CD4-positive, alpha-beta memory T cell (primary cell): ENCODE results near the gene DSTN. TPM values are rescaled to one million over a fixed set of nuclear protein-coding genes. Genes with fewer than 3 reads are reported as not detected.

Experiments used
- CTCF ChIA-PET: fragments of 350-600 bp; sonication (Branson Sonifier 250); formaldehyde crosslinking; loops from one replicate; lab custom pipeline; 2021; ENCODE audit warnings: inconsistent platforms; ENCODE audit not compliant: partially characterized antibody; lab: Charles Lee
- POLR2A ChIA-PET: fragments of 350-600 bp; sonication (Branson Sonifier 250); formaldehyde crosslinking; loops from one replicate; lab custom pipeline; 2021; ENCODE audit not compliant: partially characterized antibody; lab: Charles Lee
- DNase-seq, 5 donors: peaks; one replicate each; pipeline versions ENCODE4 v3.0.0 to v3.0.0-alpha.2; 2020 to 2022; ENCODE audit warnings: mixed read lengths in 1 of 5
- H3K27ac ChIP-seq: one replicate; pipeline ENCODE4 v1.7.0; 2013; ENCODE audit warnings: low read depth, low read length
- H3K27me3 ChIP-seq: 2 replicates; pipeline ENCODE4 v1.7.0; 2013; ENCODE audit warnings: mild to moderate bottlenecking, low read length, moderate library complexity; ENCODE audit not compliant: insufficient read depth
- H3K36me3 ChIP-seq: 2 replicates; pipeline ENCODE4 v1.7.0; 2013; ENCODE audit warnings: mild to moderate bottlenecking, low read length, moderate library complexity; ENCODE audit not compliant: insufficient read depth
- H3K4me1 ChIP-seq: 2 replicates; pipeline ENCODE4 v1.7.0; 2013; ENCODE audit warnings: mild to moderate bottlenecking, low read length, moderate library complexity; ENCODE audit not compliant: insufficient read depth
- H3K4me3 ChIP-seq, 2 donors: one replicate each; pipeline ENCODE4 v1.7.0; 2013; ENCODE audit warnings: low read length in 2 of 2, mild to moderate bottlenecking in 1 of 2
- H3K9me3 ChIP-seq, 2 donors: one replicate each; pipeline ENCODE4 v1.7.0; 2013; ENCODE audit warnings: low read length in 2 of 2, control low read depth in 1 of 2; ENCODE audit not compliant: control insufficient read depth in 1 of 2
- H3K27ac Mint-ChIP-seq, 7 donors: one replicate each; pipeline ENCODE4 v1.8.0; 2020 to 2021; ENCODE audit warnings: mixed read lengths in 7 of 7, mild to moderate bottlenecking in 6 of 7, inconsistent platforms in 3 of 7, moderate library complexity in 3 of 7
- H3K27me3 Mint-ChIP-seq, 2 donors: one replicate each; pipeline ENCODE4 v1.8.0; 2020 to 2021; ENCODE audit warnings: mixed read lengths in 2 of 2
- H3K36me3 Mint-ChIP-seq, 2 donors: one replicate each; pipeline ENCODE4 v1.8.0; 2020 to 2021; ENCODE audit warnings: mixed read lengths in 2 of 2, inconsistent platforms in 1 of 2, mild to moderate bottlenecking in 1 of 2
- H3K4me1 Mint-ChIP-seq, 4 donors: one replicate each; pipeline ENCODE4 v1.8.0; 2020 to 2021; ENCODE audit warnings: mixed read lengths in 4 of 4, mild to moderate bottlenecking in 1 of 4
- H3K4me3 Mint-ChIP-seq, 8 donors: one replicate each; pipeline ENCODE4 v1.8.0; 2020 to 2021; ENCODE audit warnings: mixed read lengths in 8 of 8, mild to moderate bottlenecking in 7 of 8, moderate library complexity in 6 of 8, inconsistent platforms in 3 of 8
- H3K9me3 Mint-ChIP-seq, 8 donors: one replicate each; pipeline ENCODE4 v1.8.0; 2020 to 2021; ENCODE audit warnings: mixed read lengths in 8 of 8, mild to moderate bottlenecking in 5 of 8, inconsistent platforms in 3 of 8, moderate library complexity in 1 of 8
- intact Hi-C: fragments of 100-400 bp; cut with micrococcal nuclease; formaldehyde crosslinking; loops from one replicate; pipeline ENCODE4 v1.15.1; 2023
- polyA plus RNA-seq, 2 donors: library from polyadenylated mRNA; unstranded; fragments of 300-500 nt; fragmentation: Illumina TruSeq; gene quantifications; one replicate each; pipeline ENCODE4 v1.2.3, GENCODE V29; 2021
- total RNA-seq, 2 experiments: library from RNA; stranded (reverse); gene quantifications; one replicate each; pipeline ENCODE4 v1.2.3, GENCODE V29; 2021

The DSTN gene
- total and polyA plus RNA-seq, 4 experiments from 2014 or later = 43.1 to 212 (median 98.3) TPM

GRCh38 chr20:17651760-17652388 lies 82.0 kb downstream of the DSTN start:
- H3K27me3 ChIP-seq = no peaks in the 10 kb centered on the region
- Mint-ChIP-seq H3K27ac (no peak overlapping the region), H3K4me3 (no peak overlapping the region), H3K4me1 (peaks cover 4 to 10% (median 5%) of the 10 kb centered on the region in 4 donors), H3K36me3 (peaks cover 4 to 5% of the 10 kb centered on the region in 2 donors), H3K9me3 (no peaks in the 10 kb centered on the region), H3K27me3 (no peaks in the 10 kb centered on the region)
- H3K27ac ChIP-seq = no peak overlapping the region
- CTCF ChIA-PET = interaction anchor here (1.0 to 1.4 kb wide), 2 partner anchors 28 to 115 kb away, joined by 3 to 4 read pairs; no protein-coding TSS in a partner anchor
- POLR2A ChIA-PET = no interaction called here
- no peaks in the 10 kb centered on the region for H3K9me3 ChIP-seq
- intact Hi-C loops = loop anchor here (10.0 kb wide), 1 partner anchor 243 kb away; no protein-coding TSS in a partner anchor
- no peak overlapping the region for H3K4me3 ChIP-seq
- H3K36me3 ChIP-seq = no peaks in the 10 kb centered on the region
- no peak for DNase-seq
- H3K4me1 ChIP-seq = no peaks in the 10 kb centered on the region

- Histone ChIP-seq H3K9me3 (no peaks in the 10 kb centered on the region), H3K36me3 (no peaks in the 10 kb centered on the region), H3K27ac (no peak overlapping the region), H3K4me3 (no peak overlapping the region), H3K4me1 (no peaks in the 10 kb centered on the region), H3K27me3 (no peaks in the 10 kb centered on the region)
- H3K27ac Mint-ChIP-seq = no peak overlapping the region
- ChIA-PET POLR2A (no interaction called here), CTCF (interaction anchor here (1.4 to 1.5 kb wide), 2 partner anchors 116 to 246 kb away, joined by 4 to 5 read pairs; no protein-coding TSS in a partner anchor)
- no peak for DNase-seq
- H3K36me3 Mint-ChIP-seq = peaks cover 4 to 8% of the 10 kb centered on the region in 2 donors
- H3K4me3 Mint-ChIP-seq = no peak overlapping the region
- no peaks in the 10 kb centered on the region for H3K27me3 Mint-ChIP-seq
- H3K9me3 Mint-ChIP-seq = no peaks in the 10 kb centered on the region
- H3K4me1 Mint-ChIP-seq = peaks cover 4 to 10% (median 5%) of the 10 kb centered on the region in 4 donors
- intact Hi-C loops = loop anchor here (10.0 kb wide), 1 partner anchor 242 kb away; no protein-coding TSS in a partner anchor
These were observed 82.5 kb downstream of the DSTN start for GRCh38 chr20:17652411-17652810.

GRCh38 chr20:17653835-17654648 lies 84.2 kb downstream of the DSTN start:
- no peak overlapping the region for H3K27ac ChIP-seq
- no peaks in the 10 kb centered on the region for H3K27me3 ChIP-seq
- H3K4me3 ChIP-seq = no peak overlapping the region
- H3K9me3 ChIP-seq = no peaks in the 10 kb centered on the region
- Mint-ChIP-seq H3K36me3 (peaks cover 13 to 23% of the 10 kb centered on the region in 2 donors), H3K27ac (peak overlapping the region in 1 of 7 donors; percentile 41), H3K27me3 (no peaks in the 10 kb centered on the region), H3K9me3 (peaks cover 0 to 2% (median 0%) of the 10 kb centered on the region in 8 donors), H3K4me1 (peaks cover 0 to 8% (median 6%) of the 10 kb centered on the region in 4 donors), H3K4me3 (no peak overlapping the region)
- ChIA-PET CTCF (interaction anchor here (0.7 to 1.6 kb wide), 7 partner anchors 9 to 285 kb away, joined by 3 to 5 read pairs (median 3); no protein-coding TSS in a partner anchor), POLR2A (no interaction called here)
- no peaks in the 10 kb centered on the region for H3K36me3 ChIP-seq
- no peak for DNase-seq
- intact Hi-C loops = loop anchor here (10.0 kb wide), 1 partner anchor 241 kb away; no protein-coding TSS in a partner anchor
- H3K4me1 ChIP-seq = no peaks in the 10 kb centered on the region

- Histone ChIP-seq H3K36me3 (no peaks in the 10 kb centered on the region), H3K9me3 (no peaks in the 10 kb centered on the region), H3K27ac (no peak overlapping the region), H3K4me3 (no peak overlapping the region), H3K27me3 (no peaks in the 10 kb centered on the region), H3K4me1 (no peaks in the 10 kb centered on the region)
- ChIA-PET POLR2A (no interaction called here), CTCF (interaction anchor here (0.9 to 1.6 kb wide), 5 partner anchors 9 to 284 kb away, joined by 3 to 5 read pairs (median 3); no protein-coding TSS in a partner anchor)
- no peak for DNase-seq
- Mint-ChIP-seq H3K36me3 (peaks cover 14 to 27% of the 10 kb centered on the region in 2 donors), H3K4me1 (peaks cover 0 to 5% (median 2%) of the 10 kb centered on the region in 4 donors), H3K27ac (peak overlapping the region in 1 of 7 donors; percentile 41), H3K27me3 (no peaks in the 10 kb centered on the region), H3K4me3 (no peak overlapping the region), H3K9me3 (peaks cover 0 to 2% (median 0%) of the 10 kb centered on the region in 8 donors)
- intact Hi-C loops = loop anchor here (10.0 kb wide), 1 partner anchor 240 kb away; no protein-coding TSS in a partner anchor
These were observed 84.9 kb downstream of the DSTN start for GRCh38 chr20:17654649-17655285.

- peaks cover 0 to 4% (median 0%) of the 10 kb centered on the region in 8 donors for H3K9me3 Mint-ChIP-seq
- H3K9me3 ChIP-seq = no peaks in the 10 kb centered on the region
- no peaks in the 10 kb centered on the region for H3K4me1 ChIP-seq
- H3K27me3 ChIP-seq = no peaks in the 10 kb centered on the region
- CTCF ChIA-PET = interaction anchor here (0.9 to 1.6 kb wide), 4 partner anchors 10 to 342 kb away, joined by 3 to 5 read pairs (median 3); no protein-coding TSS in a partner anchor
- DNase-seq = no peak
- no peak overlapping the region for H3K27ac ChIP-seq
- no peaks in the 10 kb centered on the region for H3K27me3 Mint-ChIP-seq
- POLR2A ChIA-PET = no interaction called here
- intact Hi-C loops = loop anchor here (10.0 kb wide), 1 partner anchor 240 kb away; no protein-coding TSS in a partner anchor
- no peaks in the 10 kb centered on the region for H3K36me3 ChIP-seq
- H3K36me3 Mint-ChIP-seq = peaks cover 19 to 31% of the 10 kb centered on the region in 2 donors
- no peak overlapping the region for H3K4me3 Mint-ChIP-seq
- peaks cover 0 to 7% (median 2%) of the 10 kb centered on the region in 4 donors for H3K4me1 Mint-ChIP-seq
- H3K4me3 ChIP-seq = no peak overlapping the region
- peak overlapping the region in 2 of 7 donors; percentile 13 to 42 for H3K27ac Mint-ChIP-seq
These were observed 85.4 kb downstream of the DSTN start for GRCh38 chr20:17655286-17655651.

GRCh38 chr20:17655865-17656479 lies 86.1 kb downstream of the DSTN start:
- intact Hi-C loops = loop anchor here (10.0 kb wide), 1 partner anchor 239 kb away; no protein-coding TSS in a partner anchor

More at GRCh38 chr20:17655865-17656479, 86.1 kb downstream of the DSTN start:
- H3K4me1 ChIP-seq = no peaks in the 10 kb centered on the region
- peak overlapping the region in 3 of 7 donors; percentile 30 to 52 (median 41) for H3K27ac Mint-ChIP-seq
- H3K4me1 Mint-ChIP-seq = peaks cover 0 to 7% (median 4%) of the 10 kb centered on the region in 4 donors
- H3K4me3 Mint-ChIP-seq = no peak overlapping the region
- H3K36me3 Mint-ChIP-seq = peaks cover 22 to 35% of the 10 kb centered on the region in 2 donors
- no peaks in the 10 kb centered on the region for H3K9me3 ChIP-seq
- no peaks in the 10 kb centered on the region for H3K27me3 ChIP-seq
- H3K4me3 ChIP-seq = no peak overlapping the region
- H3K27me3 Mint-ChIP-seq = no peaks in the 10 kb centered on the region
- H3K36me3 ChIP-seq = no peaks in the 10 kb centered on the region
- DNase-seq = no peak
- ChIA-PET CTCF (interaction anchor here (0.8 to 1.6 kb wide), 4 partner anchors 10 to 341 kb away, joined by 3 to 5 read pairs (median 3); no protein-coding TSS in a partner anchor), POLR2A (no interaction called here)
- peaks cover 0 to 4% (median 0%) of the 10 kb centered on the region in 8 donors for H3K9me3 Mint-ChIP-seq
- H3K27ac ChIP-seq = no peak overlapping the region
